Kidney epithelial cell (primary cell): ENCODE measurements around the gene KCNK6. TPM values are rescaled to one million over a fixed set of nuclear protein-coding genes. Genes with fewer than 3 reads are reported as not detected.

ENCODE experiments used
- DNase-seq: peaks from one replicate; pipeline ENCODE4 v3.0.0-alpha.2; 2010; ENCODE audit warnings: low read depth
- H3K27me3 ChIP-seq: 2 replicates; pipeline ENCODE4 v1.6.0; 2011; ENCODE audit warnings: low read length; ENCODE audit not compliant: control insufficient read depth, insufficient read depth
- H3K36me3 ChIP-seq: 2 replicates; pipeline ENCODE4 v1.5.1; 2011; ENCODE audit warnings: low read length; ENCODE audit not compliant: control insufficient read depth, insufficient read depth
- H3K4me3 ChIP-seq: 2 replicates; pipeline ENCODE4 v1.5.1; 2011; ENCODE audit warnings: low read depth, mild to moderate bottlenecking, control low read depth, low read length
- total RNA-seq: library from RNA; depleted of rRNA; stranded (reverse); fragments of >200 nt; gene quantifications from 2 replicates; pipeline ENCODE4 v1.2.3, GENCODE V29; 2015
- TF ChIP-seq, protein P1 (sequence below): IDR thresholded peaks from 2 replicates; pipeline ENCODE4 v1.5.1; 2011; ENCODE audit warnings: mild to moderate bottlenecking, moderate library complexity, low read length, control low read depth, inconsistent platforms; ENCODE audit not compliant: insufficient read depth, poor library complexity, severe bottlenecking

KCNK6 gene
- total RNA-seq, 1 donor from 2014 or later, result 3.6 TPM

DNA sequence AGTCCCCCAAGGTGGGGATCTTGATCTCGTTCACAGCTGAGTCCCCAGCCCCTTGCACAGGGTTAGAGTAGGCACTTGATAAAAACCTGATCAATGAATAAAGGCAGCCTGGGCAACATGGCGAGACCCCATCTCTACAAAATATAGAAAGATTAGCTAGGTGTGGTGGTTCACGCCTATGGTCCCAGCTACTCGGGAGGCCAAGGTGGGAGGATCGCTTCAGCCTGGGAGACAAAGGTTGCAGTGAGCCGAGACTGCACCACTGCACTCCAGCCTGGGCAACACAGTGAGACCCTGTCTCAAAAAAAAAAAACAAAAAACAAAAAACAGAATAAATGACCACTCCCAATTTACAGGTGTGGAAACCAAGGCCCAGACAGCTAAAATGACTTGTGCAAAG lies 8.7 kb upstream of the KCNK6 start:
- no peaks in the 10 kb centered on the region for H3K27me3 ChIP-seq
- DNase-seq, result no peak
- no peak overlapping the region for H3K4me3 ChIP-seq
- H3K36me3 ChIP-seq, result no peaks in the 10 kb centered on the region
- TF ChIP-seq, protein P1, sequence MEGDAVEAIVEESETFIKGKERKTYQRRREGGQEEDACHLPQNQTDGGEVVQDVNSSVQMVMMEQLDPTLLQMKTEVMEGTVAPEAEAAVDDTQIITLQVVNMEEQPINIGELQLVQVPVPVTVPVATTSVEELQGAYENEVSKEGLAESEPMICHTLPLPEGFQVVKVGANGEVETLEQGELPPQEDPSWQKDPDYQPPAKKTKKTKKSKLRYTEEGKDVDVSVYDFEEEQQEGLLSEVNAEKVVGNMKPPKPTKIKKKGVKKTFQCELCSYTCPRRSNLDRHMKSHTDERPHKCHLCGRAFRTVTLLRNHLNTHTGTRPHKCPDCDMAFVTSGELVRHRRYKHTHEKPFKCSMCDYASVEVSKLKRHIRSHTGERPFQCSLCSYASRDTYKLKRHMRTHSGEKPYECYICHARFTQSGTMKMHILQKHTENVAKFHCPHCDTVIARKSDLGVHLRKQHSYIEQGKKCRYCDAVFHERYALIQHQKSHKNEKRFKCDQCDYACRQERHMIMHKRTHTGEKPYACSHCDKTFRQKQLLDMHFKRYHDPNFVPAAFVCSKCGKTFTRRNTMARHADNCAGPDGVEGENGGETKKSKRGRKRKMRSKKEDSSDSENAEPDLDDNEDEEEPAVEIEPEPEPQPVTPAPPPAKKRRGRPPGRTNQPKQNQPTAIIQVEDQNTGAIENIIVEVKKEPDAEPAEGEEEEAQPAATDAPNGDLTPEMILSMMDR, result no peak

DNA sequence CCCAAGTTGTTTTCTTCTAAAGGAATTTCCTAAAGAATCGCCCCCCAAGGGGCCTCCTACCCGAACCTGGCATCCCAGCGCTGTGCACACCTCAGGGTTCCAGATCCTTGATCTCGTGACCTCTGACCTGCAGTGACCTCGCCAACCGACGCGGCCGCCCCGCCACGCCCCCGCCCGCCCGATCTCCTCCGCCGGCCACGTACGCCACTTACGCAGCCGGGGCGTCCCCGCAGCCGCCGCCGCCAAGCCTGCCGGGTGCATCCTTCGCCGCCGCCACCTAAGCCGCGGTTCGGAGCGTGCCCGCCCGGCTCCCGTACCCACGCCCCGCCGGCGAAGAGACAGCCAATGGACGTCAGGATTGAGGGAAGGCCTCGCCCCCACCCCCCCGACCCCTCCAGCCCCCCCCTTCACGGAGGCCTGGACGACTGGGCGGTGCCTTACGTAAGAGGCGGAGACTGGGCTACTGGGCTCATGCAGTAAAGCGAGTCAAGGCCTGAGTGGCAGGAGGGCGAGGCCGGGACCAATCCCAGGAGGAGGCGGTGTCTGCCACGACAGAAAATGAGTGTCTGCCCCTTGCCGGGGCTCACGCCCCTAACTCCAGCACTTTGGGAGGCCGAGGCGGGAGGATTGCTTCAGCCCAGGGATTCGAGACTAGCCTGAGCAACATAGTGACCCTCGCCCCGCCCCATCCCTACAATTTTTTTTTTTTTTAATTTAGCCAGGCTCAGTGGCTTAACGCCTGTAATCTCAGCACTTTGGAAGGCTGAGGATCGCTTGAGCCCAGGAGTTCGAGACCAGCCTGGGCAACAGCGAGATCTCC lies 3.8 kb upstream of the KCNK6 start, which contains the start of gene YIF1B:
Gene YIF1B, minus strand, starts transcription at position 291 of the 820 bp plus-strand sequence. Its CDS starts 30 bp downstream, at position 261.
- TF ChIP-seq, protein P1, result no peak
- H3K27me3 ChIP-seq, result no peaks in the 10 kb centered on the region

DNA sequence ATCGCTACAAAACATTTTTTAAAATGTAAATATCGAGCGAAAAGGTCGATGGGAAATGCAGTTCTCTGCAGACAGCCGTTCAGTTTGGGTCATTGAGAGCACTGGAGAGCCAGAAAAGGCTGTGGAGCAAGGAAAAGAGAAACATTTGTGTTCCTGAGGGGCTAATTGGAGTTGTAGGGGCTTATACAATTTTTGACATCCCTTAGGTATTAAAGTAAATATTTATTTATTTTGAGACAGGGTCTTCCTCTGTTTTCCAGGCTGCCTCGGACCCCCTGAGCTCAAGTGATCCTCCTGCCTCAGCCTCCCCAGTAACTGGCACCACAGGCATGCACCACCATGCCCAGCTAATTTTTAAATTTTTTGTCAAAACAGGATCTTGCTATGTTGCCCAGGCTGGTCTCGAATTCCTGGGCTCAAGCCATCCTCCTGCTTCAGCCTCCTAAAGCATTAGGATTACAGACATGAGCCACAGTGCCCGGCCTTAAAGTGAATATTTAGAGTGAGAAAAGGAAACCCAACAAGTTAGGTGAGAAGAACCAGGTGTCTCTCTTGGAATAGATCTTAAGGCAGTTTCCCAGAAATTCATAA lies 3.1 kb upstream of the KCNK6 start:
- Histone ChIP-seq H3K36me3 (no peaks in the 10 kb centered on the region), H3K4me3 (peak overlapping the region; percentile 33), H3K27me3 (no peaks in the 10 kb centered on the region)
- no peak for DNase-seq
- TF ChIP-seq, protein P1, result no peak

More for the DNA sequence above, 3.8 kb upstream of the KCNK6 start, which contains the start of gene YIF1B:
- Histone ChIP-seq H3K4me3 (peak within 1 kb of the TSS; percentile 86), H3K36me3 (no peaks in the 10 kb centered on the region)
- peak; percentile 90 for DNase-seq

DNA sequence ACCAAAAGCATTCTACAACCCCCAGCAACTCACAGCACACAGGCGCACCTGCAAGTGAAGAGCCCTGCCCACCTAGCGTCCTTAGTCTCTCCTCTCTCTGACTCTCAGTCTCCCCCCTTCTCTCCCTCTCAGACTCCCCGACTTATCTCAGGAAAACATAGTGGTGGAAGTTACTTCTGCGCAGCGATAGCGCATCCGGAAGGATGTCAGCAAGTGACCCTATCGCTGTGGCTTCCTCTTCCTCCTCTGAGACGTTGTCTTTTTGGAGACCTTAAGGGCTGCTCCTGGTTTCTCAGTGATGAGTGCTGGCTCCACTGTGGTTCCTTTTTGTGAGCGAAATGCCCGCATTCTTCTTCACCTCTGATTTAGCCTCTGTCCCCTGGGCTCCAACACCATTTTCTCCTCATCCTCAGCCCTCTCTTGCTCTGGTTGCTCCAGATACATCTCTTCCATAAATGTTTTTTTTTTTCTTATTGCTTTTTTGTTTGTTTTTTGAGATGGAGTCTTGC lies 2.5 kb upstream of the KCNK6 start:
- no peak for DNase-seq
- Histone ChIP-seq H3K27me3 (no peaks in the 10 kb centered on the region), H3K36me3 (no peaks in the 10 kb centered on the region), H3K4me3 (no peak overlapping the region)
- TF ChIP-seq, protein P1, result no peak

DNA sequence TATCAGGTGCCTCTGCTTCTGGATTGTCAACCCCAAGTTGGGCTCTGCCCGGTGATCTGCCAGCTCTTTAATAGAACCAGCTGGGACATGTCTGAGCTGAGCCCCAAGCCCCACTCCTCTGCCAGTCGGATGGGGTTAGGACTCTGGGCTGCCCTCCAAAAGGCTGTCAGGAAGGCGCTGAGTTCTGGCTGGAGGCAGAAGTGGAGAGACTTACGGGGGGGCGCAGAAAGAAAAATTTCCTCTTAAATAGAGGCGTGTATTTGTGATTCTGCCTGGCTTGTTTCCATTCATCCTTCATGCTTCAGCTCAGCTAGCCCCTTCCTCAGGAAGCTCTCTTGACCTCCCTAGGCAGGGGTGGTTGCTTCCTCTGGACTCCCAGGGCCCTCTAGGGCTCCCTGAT lies 985 bp upstream of the KCNK6 start:
- TF ChIP-seq, protein P1, result no peak
- no peak for DNase-seq
- H3K36me3 ChIP-seq, result no peaks in the 10 kb centered on the region
- no peak overlapping the region for H3K4me3 ChIP-seq
- no peaks in the 10 kb centered on the region for H3K27me3 ChIP-seq
